Aorta (tissue), 5 donors: ENCODE data around the gene BCL2L11. TPM values are rescaled to one million over a fixed set of nuclear protein-coding genes. Genes with fewer than 3 reads are reported as not detected.

Source experiments
- ATAC-seq: fragments of 200-7000 bp; cut with Tn5 transposase; one replicate; pipeline ENCODE4 v1.9.1; 2022; ENCODE audit warnings: moderate library complexity; ENCODE audit not compliant: low FRiP score
- DNase-seq, 2 donors: peaks; one replicate each; pipeline ENCODE4 v3.0.0-alpha.2; 2020
- H3K27ac ChIP-seq, 2 donors: one replicate each; pipeline ENCODE4 v1.5.1; 2013; ENCODE audit warnings: low read length in 2 of 2, mild to moderate bottlenecking in 2 of 2, moderate library complexity in 2 of 2, control low read depth in 1 of 2, inconsistent platforms in 1 of 2, low read depth in 1 of 2
- H3K27me3 ChIP-seq, 2 donors: one replicate each; pipeline ENCODE4 v1.6.1; 2013; ENCODE audit warnings: control low read depth in 1 of 2, low read length in 1 of 2, mild to moderate bottlenecking in 1 of 2, moderate library complexity in 1 of 2; ENCODE audit not compliant: insufficient read depth in 2 of 2, control insufficient read depth in 1 of 2
- H3K36me3 ChIP-seq, 2 donors: one replicate each; pipeline ENCODE4 v1.6.1; 2013; ENCODE audit warnings: control low read depth in 1 of 2, low read length in 1 of 2, mild to moderate bottlenecking in 1 of 2; ENCODE audit not compliant: insufficient read depth in 2 of 2, control insufficient read depth in 1 of 2
- H3K4me1 ChIP-seq, 2 donors: one replicate each; pipeline ENCODE4 v1.6.1; 2013; ENCODE audit warnings: low read length in 2 of 2, control low read depth in 1 of 2, mild to moderate bottlenecking in 1 of 2, moderate library complexity in 1 of 2; ENCODE audit not compliant: insufficient read depth in 2 of 2, control insufficient read depth in 1 of 2
- H3K4me3 ChIP-seq, 2 donors: one replicate each; pipeline ENCODE4 v1.5.1; 2013; ENCODE audit warnings: low read length in 2 of 2, control low read depth in 1 of 2, mild to moderate bottlenecking in 1 of 2
- H3K9me3 ChIP-seq: one replicate; pipeline ENCODE4 v1.6.1; 2013; ENCODE audit warnings: mild to moderate bottlenecking, low read length; ENCODE audit not compliant: control insufficient read depth
- WGBS, 2 donors: extraction: QIAGEN DNeasy Blood & Tissue Kit; methylation state at CpG; one replicate each; pipeline ENCODE4 v1.1.7; 2013; 5-methylcytosine and 5-hydroxymethylcytosine counted together
- intact Hi-C, 2 donors: fragments of 100-400 bp; cut with DNase I; formaldehyde crosslinking; loops; one replicate each; pipeline versions ENCODE4 v1.14.2 to v1.15.0; 2022
- polyA plus RNA-seq, 2 donors: library from polyadenylated mRNA; stranded (reverse); fragments of 200-250 nt; gene quantifications; one replicate each; pipeline ENCODE4 v1.2.3, GENCODE V29; 2013
- total RNA-seq, 2 donors: library from RNA; stranded (reverse); fragmentation: NEBNext Ultra II Directional; extraction: Animal tissue kit (Norgen Biotek cat#: 25700); gene quantifications; one replicate each; pipeline ENCODE4 v1.2.1, GENCODE V29; 2021
- donor health status: healthy with polysubstance abuse.
- donor health status: Bipolar disorder and iron deficiency.
- donor health status: DM: no; HTN: no; CAD: no.
- donor health status: DM: no; HTN: no; CAD: no.
- donor health status: DM: yes; HTN: yes; CAD: no.

BCL2L11 gene
- total and polyA plus RNA-seq, 4 donors = 2.8 to 14.2 (median 5.4) TPM

- H3K36me3 ChIP-seq = no peaks in the 10 kb centered on the region
- ATAC-seq = no peak
- no peak overlapping the region for H3K4me3 ChIP-seq
- no peaks in the 10 kb centered on the region for H3K27me3 ChIP-seq
- no peak overlapping the region for H3K27ac ChIP-seq
- DNase-seq = no peak
- WGBS, 2 donors = 95 to 98% methylated on average over 7 of the region's 7 CpGs
- intact Hi-C loops = no loop called here
- H3K4me1 ChIP-seq = no peaks in the 10 kb centered on the region
- no peaks in the 10 kb centered on the region for H3K9me3 ChIP-seq
These were observed 75.7 kb downstream of the BCL2L11 start for GRCh38 chr2:111196435-111196834.

- Histone ChIP-seq H3K4me3 (no peak overlapping the region), H3K36me3 (no peaks in the 10 kb centered on the region), H3K9me3 (no peaks in the 10 kb centered on the region), H3K27me3 (no peaks in the 10 kb centered on the region), H3K4me1 (no peaks in the 10 kb centered on the region), H3K27ac (no peak overlapping the region)
- intact Hi-C loops = no loop called here
- DNase-seq = no peak
- WGBS, 2 donors = 93 to 96% methylated on average over 9 of the region's 9 CpGs
- no peak for ATAC-seq
These were observed 78.0 kb downstream of the BCL2L11 start for GRCh38 chr2:111198701-111199100.

- no peaks in the 10 kb centered on the region for H3K27me3 ChIP-seq
- ATAC-seq (no peak), DNase-seq (no peak)
- H3K36me3 ChIP-seq = no peaks in the 10 kb centered on the region
- no peak overlapping the region for H3K27ac ChIP-seq
- H3K9me3 ChIP-seq = no peaks in the 10 kb centered on the region
- WGBS, 2 donors = 95 to 97% methylated on average over 10 of the region's 10 CpGs
- no peak overlapping the region for H3K4me3 ChIP-seq
- intact Hi-C loops = no loop called here
- H3K4me1 ChIP-seq = no peaks in the 10 kb centered on the region
These were observed 79.1 kb downstream of the BCL2L11 start for GRCh38 chr2:111199840-111200239.

DNA sequence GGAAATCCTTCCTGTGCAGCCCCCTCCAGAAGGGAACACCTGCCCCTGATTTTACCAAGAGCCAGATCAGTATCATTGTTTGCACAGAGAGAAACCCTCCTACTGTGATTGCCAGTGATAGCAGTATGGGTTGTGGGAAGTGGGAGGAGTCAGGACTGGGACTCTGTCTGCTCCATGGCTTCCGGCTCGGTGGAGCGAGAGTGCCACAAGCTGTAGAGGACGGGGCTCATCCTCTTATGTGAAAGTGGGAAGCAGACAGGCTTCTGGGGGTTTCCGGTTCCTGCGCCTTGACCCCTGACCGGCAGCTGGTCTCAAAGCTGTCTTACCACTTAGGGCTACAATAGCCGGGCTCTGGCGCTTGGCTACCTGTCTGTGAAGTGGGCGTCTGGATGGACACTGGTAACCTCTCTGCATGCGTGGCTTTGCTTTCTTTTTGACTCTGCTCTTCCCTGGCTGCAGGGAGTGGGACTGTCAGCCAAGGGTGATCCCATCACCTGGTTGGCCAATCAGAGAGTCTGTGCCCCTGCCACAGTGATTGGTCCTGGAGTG, 79.7 kb downstream of the BCL2L11 start:
- no peaks in the 10 kb centered on the region for H3K36me3 ChIP-seq
- 94 to 98% methylated on average over 11 of the region's 11 CpGs for WGBS, 2 donors
- DNase-seq (no peak), ATAC-seq (no peak)
- no peak overlapping the region for H3K4me3 ChIP-seq
- H3K4me1 ChIP-seq = no peaks in the 10 kb centered on the region
- H3K9me3 ChIP-seq = no peaks in the 10 kb centered on the region
- intact Hi-C loops = no loop called here
- no peaks in the 10 kb centered on the region for H3K27me3 ChIP-seq
- H3K27ac ChIP-seq = no peak overlapping the region

GRCh38 chr2:111201214-111201613, 80.5 kb downstream of the BCL2L11 start:
- DNase-seq = no peak

DNA sequence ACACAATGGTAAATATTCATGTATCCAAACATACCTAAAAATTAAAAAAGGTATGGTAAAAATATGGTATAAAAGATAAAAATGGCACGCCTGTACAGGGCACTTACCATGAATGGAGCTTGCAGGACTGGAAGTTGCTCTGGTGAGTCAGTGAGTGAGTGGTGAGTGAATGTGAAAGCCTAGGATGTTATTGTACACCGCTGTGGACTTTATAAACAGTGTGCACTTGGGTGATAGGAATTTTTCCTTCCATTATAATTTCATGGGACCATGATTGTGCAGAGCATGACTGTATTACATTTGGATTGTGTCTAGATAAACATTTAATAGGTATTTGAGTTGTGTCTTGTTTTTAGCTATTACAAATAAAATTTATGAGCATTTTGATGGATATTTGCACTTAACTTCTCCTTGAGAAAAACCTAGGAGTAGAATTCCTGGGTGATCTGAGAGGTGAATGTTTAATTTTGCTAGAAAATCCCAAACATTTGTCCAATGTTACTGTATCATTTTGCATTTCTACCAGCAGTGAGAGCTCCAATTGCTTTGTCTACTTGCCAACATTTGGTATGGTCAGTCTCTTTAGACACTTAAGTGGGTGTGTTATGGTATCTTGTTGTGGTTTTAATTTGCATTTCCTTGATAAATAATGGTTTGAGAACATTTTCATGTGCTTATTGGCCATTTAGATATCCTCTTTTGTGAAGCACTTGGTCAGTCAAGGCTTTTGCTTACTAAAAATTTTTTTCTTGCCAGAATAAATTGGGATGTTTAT, 81.7 kb downstream of the BCL2L11 start:
- no peak overlapping the region for H3K4me3 ChIP-seq
- DNase-seq (no peak), ATAC-seq (no peak)
- H3K27me3 ChIP-seq = no peaks in the 10 kb centered on the region
- H3K4me1 ChIP-seq = no peaks in the 10 kb centered on the region
- no peaks in the 10 kb centered on the region for H3K36me3 ChIP-seq
- H3K9me3 ChIP-seq = no peaks in the 10 kb centered on the region
- 93% methylated on average over 2 of the region's 2 CpGs for WGBS, 2 donors
- intact Hi-C loops = no loop called here
- H3K27ac ChIP-seq = no peak overlapping the region

More at GRCh38 chr2:111201214-111201613, 80.5 kb downstream of the BCL2L11 start:
- 89 to 92% methylated on average over 4 of the region's 4 CpGs for WGBS, 2 donors
- no peak overlapping the region for H3K4me3 ChIP-seq
- no peaks in the 10 kb centered on the region for H3K4me1 ChIP-seq
- H3K27me3 ChIP-seq = no peaks in the 10 kb centered on the region
- H3K27ac ChIP-seq = no peak overlapping the region
- no peak for ATAC-seq
- intact Hi-C loops = no loop called here
- H3K36me3 ChIP-seq = no peaks in the 10 kb centered on the region
- no peaks in the 10 kb centered on the region for H3K9me3 ChIP-seq

DNA sequence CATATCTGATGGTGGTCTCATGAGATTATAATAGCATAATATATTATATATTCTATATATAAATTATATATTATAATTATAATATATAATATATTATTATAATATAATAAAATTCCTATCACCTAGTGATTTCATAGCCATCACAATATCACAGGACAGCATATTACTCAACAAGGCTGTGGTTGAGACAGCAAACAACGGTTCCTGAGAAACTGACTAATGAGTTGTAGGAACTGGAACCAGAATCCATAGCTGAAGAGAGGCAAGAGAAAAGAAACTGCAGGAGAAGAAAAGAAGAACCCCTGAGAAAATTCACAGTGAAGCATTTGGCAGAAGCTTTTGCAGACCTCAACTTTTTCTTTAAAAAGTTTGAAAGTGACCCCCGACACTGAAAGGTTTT, 84.0 kb downstream of the BCL2L11 start:
- intact Hi-C loops = no loop called here
- Histone ChIP-seq H3K36me3 (no peaks in the 10 kb centered on the region), H3K27ac (no peak overlapping the region), H3K9me3 (no peaks in the 10 kb centered on the region), H3K4me3 (no peak overlapping the region), H3K27me3 (no peaks in the 10 kb centered on the region), H3K4me1 (no peaks in the 10 kb centered on the region)
- DNase-seq = no peak
- ATAC-seq = no peak
- WGBS, 2 donors = 95 to 96% methylated on average over 2 of the region's 2 CpGs

DNA sequence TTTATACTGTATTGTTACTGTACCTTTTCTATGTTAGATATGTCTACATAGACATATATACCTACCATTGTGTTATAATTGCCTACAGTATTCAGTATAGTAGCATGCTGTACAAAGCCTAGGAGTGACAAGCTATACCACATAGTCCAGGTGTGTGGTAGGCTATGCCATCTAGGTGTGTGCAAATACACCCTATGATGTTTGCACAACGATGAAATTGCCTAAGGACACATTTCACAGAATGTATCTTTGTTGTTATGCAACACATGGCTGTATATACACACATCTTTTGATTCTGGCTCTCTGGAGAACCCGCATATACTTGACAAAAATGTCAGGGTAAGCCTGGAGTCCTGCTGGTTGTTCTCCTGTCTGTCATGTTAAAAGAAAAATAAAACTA, 85.1 kb downstream of the BCL2L11 start:
- intact Hi-C loops = no loop called here
- Histone ChIP-seq H3K27ac (no peak overlapping the region), H3K4me1 (no peaks in the 10 kb centered on the region), H3K36me3 (no peaks in the 10 kb centered on the region), H3K9me3 (no peaks in the 10 kb centered on the region), H3K27me3 (no peaks in the 10 kb centered on the region), H3K4me3 (no peak overlapping the region)
- no peak for DNase-seq
- no peak for ATAC-seq
- 87 to 88% methylated on average over 2 of the region's 2 CpGs for WGBS, 2 donors

DNA sequence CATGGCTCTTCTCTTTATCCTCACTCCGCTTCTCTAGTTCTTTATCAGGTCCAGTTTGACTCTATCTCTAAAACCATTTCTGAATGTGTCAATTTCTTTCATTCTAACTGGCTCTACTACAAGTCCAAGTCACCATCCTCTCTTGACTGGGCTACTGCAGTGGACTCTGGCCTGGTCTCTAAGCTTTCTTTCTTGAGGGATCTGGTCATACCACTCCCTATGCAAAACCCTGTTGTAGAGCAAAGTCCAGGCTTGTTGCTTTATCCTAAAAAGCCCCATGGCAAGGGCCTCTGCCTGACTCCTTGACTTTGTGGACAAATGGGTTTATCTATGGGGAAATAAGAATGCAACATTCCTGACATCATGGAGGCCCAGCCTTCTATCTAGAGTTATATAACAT, 87.1 kb downstream of the BCL2L11 start:
- intact Hi-C loops = no loop called here
- Histone ChIP-seq H3K36me3 (no peaks in the 10 kb centered on the region), H3K27me3 (no peaks in the 10 kb centered on the region), H3K4me1 (no peaks in the 10 kb centered on the region), H3K4me3 (no peak overlapping the region), H3K9me3 (no peaks in the 10 kb centered on the region), H3K27ac (no peak overlapping the region)
- DNase-seq (no peak), ATAC-seq (no peak)
- 92 to 98% methylated on average over 1 of the region's 1 CpG for WGBS, 2 donors
